ENCODE results near the gene HSPA8. TPM values are rescaled to one million over a fixed set of nuclear protein-coding genes. Genes with fewer than 3 reads are reported as not detected.

The HSPA8 gene
- total and polyA plus RNA-seq, 10 of the 15 experiments (the other 5 are each of a cell fraction or from before 2014, with no cell fraction given): 1,190 to 3,205 (median 2,045) TPM

- in situ Hi-C loops (cut with MboI): loop anchor here (25.0 kb wide), 1 partner anchor 1601 kb away; the partner anchor contains the start of genes SORL1 and SORL1-AS1
- TF ChIP-seq ZBTB11 (CRISPR knock-in tag; IDR thresholded peaks at IDR 0.05) (no peak), TAF1 (IDR thresholded peaks at IDR 0.05; ENCODE audit: borderline replicate concordance, low read depth, low read length) (peak; percentile 58; the same call in 1 of the 2 replicates), SMC3 (IDR thresholded peaks at IDR 0.05; ENCODE audit: borderline replicate concordance, low read length) (no peak), SUPT20H (IDR thresholded peaks at IDR 0.05; ENCODE audit: borderline replicate concordance, control insufficient read depth, low read depth, low read length) (no peak), FOXM1 (IDR thresholded peaks at IDR 0.05; ENCODE audit: low read depth, low read length) (peak; percentile 13; the same call in 1 of the 2 replicates), PBX3 (IDR thresholded peaks at IDR 0.05; ENCODE audit: insufficient replicate concordance, low read depth, low read length) (no peak), ZBTB4 (CRISPR knock-in tag; IDR thresholded peaks at IDR 0.05) (no peak), ZNF217 (IDR thresholded peaks at IDR 0.05) (no peak), NFIC (IDR thresholded peaks at IDR 0.05; ENCODE audit: low read depth, low read length) (0 out of 2 replicates have a peak, but pooled peaks have one; percentile 30), CEBPB (IDR thresholded peaks at IDR 0.05; ENCODE audit: borderline replicate concordance in 1 of 2, low read depth in 2 of 2, low read length in 2 of 2) (peak in 1 of 2 experiments; percentile 80; a peak in 1 of 4 replicates)
Observed at GRCh38 chr11:123062892-123063825, 1.2 kb upstream of the HSPA8 start.

More at GRCh38 chr11:123062892-123063825, 1.2 kb upstream of the HSPA8 start:
- H3K27me3 ChIP-seq (replicated peaks in 1 of 2; ENCODE audit: control insufficient read depth in 2 of 2, insufficient read depth in 2 of 2, low read length in 1 of 2): no peaks in the 10 kb centered on the region
- H3K4me2 ChIP-seq (ENCODE audit: control insufficient read depth, insufficient read depth): peak overlapping the region; percentile 98
- peaks cover 17% of the 10 kb centered on the region; the same call in 1 of the 2 replicates for H4K20me1 ChIP-seq (ENCODE audit: control insufficient read depth, insufficient read depth)
- peak overlapping the region; percentile 73 for H3K4me3 ChIP-seq
- TSS peak; percentile 87 for BruUV-seq (replicated peaks)
- H3K79me2 ChIP-seq (ENCODE audit: control insufficient read depth, insufficient read depth, low read length): peaks cover 68% of the 10 kb centered on the region
- H3K9ac ChIP-seq (ENCODE audit: control insufficient read depth, insufficient read depth, low read length): peak overlapping the region; percentile 98
- WGBS (ENCODE audit: insufficient coverage, insufficient replicate concordance, low lambda C conversion rate, missing lambda C conversion rate): under 1% methylated on average over 35 of the region's 37 CpGs
- DNase-seq (ENCODE audit: low read depth, low spot score) (no peak), FAIRE-seq (no peak), ATAC-seq (peak; percentile 21)
- peaks cover 17 to 26% of the 10 kb centered on the region in 2 experiments for H3K36me3 ChIP-seq (ENCODE audit: control insufficient read depth in 2 of 2, insufficient read depth in 2 of 2, low read length in 1 of 2)
- ChIA-PET POLR2A (interaction anchor here (0.6 to 3.8 kb wide), 11 partner anchors 9 to 295 kb away, joined by 3 to 10 read pairs (median 5); no protein-coding TSS in a partner anchor), RAD21 (ENCODE audit: unreplicated experiment) (interaction anchor here (1.0 to 1.5 kb wide), 6 partner anchors 9 to 211 kb away, joined by 3 to 9 read pairs (median 4); no protein-coding TSS in a partner anchor), SMC1A (ENCODE audit: uncharacterized antibody, unreplicated experiment) (interaction anchor here (0.7 to 1.9 kb wide), 8 partner anchors 9 to 318 kb away, joined by 3 to 7 read pairs (median 3); no protein-coding TSS in a partner anchor), CTCF (interaction anchor here (1.0 to 3.3 kb wide), 8 partner anchors 9 to 211 kb away, joined by 3 to 22 read pairs (median 6); no protein-coding TSS in a partner anchor)
- no peaks in the 10 kb centered on the region; the same call in 2 of the 3 replicates for H3K9me3 ChIP-seq (replicated peaks; ENCODE audit: control insufficient read depth, insufficient read depth, low read length)
- peak overlapping the region; percentile 46 for H2AFZ ChIP-seq (ENCODE audit: control insufficient read depth, low read depth, low read length)
- peak overlapping the region; percentile 100 for H3K27ac ChIP-seq (ENCODE audit: control insufficient read depth, insufficient read depth)
- intact Hi-C loops (cut with micrococcal nuclease; ENCODE audit: unreplicated experiment): loop anchor here (5.0 to 10.0 kb wide), 2 partner anchors 342 to 1771 kb away; partner anchors contain the start of gene SC5D
- H3K4me1 ChIP-seq (ENCODE audit: control insufficient read depth, insufficient read depth, low read length): peaks cover 14% of the 10 kb centered on the region; the same call in 1 of the 2 replicates

Measured in GM12878 (cell line).